ENCODE data around the gene VEGFA. TPM values are rescaled to one million over a fixed set of nuclear protein-coding genes. Genes with fewer than 3 reads are reported as not detected.

Gene VEGFA
- total RNA-seq, 3 donors from 2014 or later, result 89.4 to 165 (median 94.7) TPM

GRCh38 chr6:43808412-43808811 is 38.4 kb downstream of the VEGFA start:
- Histone ChIP-seq H3K4me3 (no peak overlapping the region), H3K4me1 (ENCODE audit: low read depth) (peaks cover 48% of the 10 kb centered on the region), H3K36me3 (ENCODE audit: low read depth) (no peaks in the 10 kb centered on the region), H3K9me3 (no peaks in the 10 kb centered on the region)
- ATAC-seq (no peak), DNase-seq (no peak)
- intact Hi-C loops (cut with DNase I, micrococcal nuclease), result no loop called here
- no peak for TF ChIP-seq CTCF (IDR thresholded peaks at IDR 0.05)

- peaks cover 49% of the 10 kb centered on the region for H3K4me1 ChIP-seq (ENCODE audit: low read depth)
- ATAC-seq (no peak), DNase-seq (no peak)
Observed at GRCh38 chr6:43809417-43810305, 39.6 kb downstream of the VEGFA start.

GRCh38 chr6:43810965-43811732 is 41.1 kb downstream of the VEGFA start:
- peaks cover 44% of the 10 kb centered on the region for H3K4me1 ChIP-seq (ENCODE audit: low read depth)
- peak; percentile 35 for ATAC-seq
- no peak for DNase-seq

More at GRCh38 chr6:43809417-43810305, 39.6 kb downstream of the VEGFA start:
- intact Hi-C loops (cut with DNase I, micrococcal nuclease), result no loop called here
- H3K4me3 ChIP-seq, result no peak overlapping the region
- no peaks in the 10 kb centered on the region for H3K9me3 ChIP-seq
- no peak for TF ChIP-seq CTCF (IDR thresholded peaks at IDR 0.05)
- H3K36me3 ChIP-seq (ENCODE audit: low read depth), result no peaks in the 10 kb centered on the region

GRCh38 chr6:43811733-43812099 is 41.7 kb downstream of the VEGFA start:
- no peak overlapping the region for H3K4me3 ChIP-seq
- no peaks in the 10 kb centered on the region for H3K9me3 ChIP-seq
- intact Hi-C loops (cut with DNase I, micrococcal nuclease), result no loop called here
- DNase-seq (no peak), ATAC-seq (no peak)
- TF ChIP-seq CTCF (IDR thresholded peaks at IDR 0.05), result no peak
- peaks cover 43% of the 10 kb centered on the region for H3K4me1 ChIP-seq (ENCODE audit: low read depth)
- H3K36me3 ChIP-seq (ENCODE audit: low read depth), result no peaks in the 10 kb centered on the region

More at GRCh38 chr6:43810965-43811732, 41.1 kb downstream of the VEGFA start:
- TF ChIP-seq CTCF (IDR thresholded peaks at IDR 0.05), result no peak
- intact Hi-C loops (cut with DNase I, micrococcal nuclease), result no loop called here
- no peak overlapping the region for H3K4me3 ChIP-seq
- H3K36me3 ChIP-seq (ENCODE audit: low read depth), result no peaks in the 10 kb centered on the region
- no peaks in the 10 kb centered on the region for H3K9me3 ChIP-seq

- TF ChIP-seq CTCF (IDR thresholded peaks at IDR 0.05), result no peak
- peak; percentile 95 for ATAC-seq
- peak; percentile 80 to 92 (median 83) for DNase-seq
- H3K4me3 ChIP-seq, result no peak overlapping the region
- H3K9me3 ChIP-seq, result no peaks in the 10 kb centered on the region
- no peaks in the 10 kb centered on the region for H3K36me3 ChIP-seq (ENCODE audit: low read depth)
- intact Hi-C loops (cut with DNase I, micrococcal nuclease), result no loop called here
- peaks cover 31% of the 10 kb centered on the region for H3K4me1 ChIP-seq (ENCODE audit: low read depth)
Observed at GRCh38 chr6:43812850-43813578, 43.0 kb downstream of the VEGFA start.
